Psoas muscle (tissue), 8 donors: ENCODE measurements around the gene GNAT3. TPM values are rescaled to one million over a fixed set of nuclear protein-coding genes. Genes with fewer than 3 reads are reported as not detected.

Experiments
- ATAC-seq, 4 donors: fragments of 200-7000 bp; cut with Tn5 transposase; one replicate each; pipeline ENCODE4 v1.9.1; 2020; ENCODE audit warnings: moderate library complexity in 3 of 4, mild to moderate bottlenecking in 2 of 4
- DNase-seq, 2 donors: peaks; one replicate each; pipeline ENCODE4 v3.0.0-alpha.2; 2020
- H3K27ac ChIP-seq: fragments of 200-600 bp; one replicate; pipeline ENCODE4 v1.8.0; 2022
- H3K27me3 ChIP-seq, 3 donors: fragments of 200-600 bp in 1 of 3; one replicate each; pipeline versions ENCODE4 v1.6.1 to v1.8.0; 2013 to 2022; ENCODE audit warnings: low read length in 2 of 3, mild to moderate bottlenecking in 2 of 3, moderate library complexity in 1 of 3; ENCODE audit not compliant: insufficient read depth in 3 of 3
- H3K36me3 ChIP-seq, 2 donors: fragments of 200-600 bp in 1 of 2; one replicate each; pipeline versions ENCODE4 v1.6.1 to v1.8.0; 2013 to 2022; ENCODE audit warnings: low read depth in 1 of 2, mild to moderate bottlenecking in 1 of 2, moderate library complexity in 1 of 2; ENCODE audit not compliant: insufficient read depth in 1 of 2
- H3K4me1 ChIP-seq: fragments of 200-600 bp; one replicate; pipeline ENCODE4 v1.8.0; 2022
- H3K4me3 ChIP-seq: fragments of 200-600 bp; one replicate; pipeline ENCODE4 v1.8.0; 2022; ENCODE audit warnings: mild to moderate bottlenecking
- H3K9me3 ChIP-seq: fragments of 200-600 bp; one replicate; pipeline ENCODE4 v1.8.0; 2022
- CTCF ChIP-seq: fragments of 200-600 bp; IDR thresholded peaks from one replicate; pipeline ENCODE4 v1.8.0; 2022; ENCODE audit warnings: antibody characterized with exemption
- WGBS, 3 donors: extraction: QIAGEN DNeasy Blood & Tissue Kit; methylation state at CpG; one replicate each; pipeline versions ENCODE4 v1.1.6 to v1.1.7; 2013; 5-methylcytosine and 5-hydroxymethylcytosine counted together
- intact Hi-C, 2 donors: fragments of 100-400 bp; cut with DNase I; formaldehyde crosslinking; loops; one replicate each; pipeline versions ENCODE4 v1.11.0 to v1.14.2; 2022
- polyA plus RNA-seq, 3 donors: library from polyadenylated mRNA; stranded (reverse); fragments of 200-250 nt; gene quantifications; one replicate each; pipeline ENCODE4 v1.2.3, GENCODE V29; 2013
- total RNA-seq, 4 donors: library from RNA; stranded (reverse); fragmentation: NEBNext Ultra II Directional in 2 of 4; extraction: Animal tissue kit (Norgen Biotek cat#: 25700) in 2 of 4; gene quantifications; one replicate each; pipeline versions ENCODE4 v1.2.1 to v1.2.4, GENCODE V29; 2021 to 2023
- donor health status: healthy with polysubstance abuse.
- donor health status: DM: no; HTN: no; CAD: no; lungs with moderate emphysema.
- donor health status: Bipolar disorder and iron deficiency.
- donor health status: healthy.
- donor health status: DM: yes; HTN: yes; CAD: no.
- donor health status: DM: no; HTN: no; CAD: no.
- donor health status: DM: no; HTN: no; CAD: no.
- donor health status: DM: yes; HTN: yes; CAD: no.

GNAT3 gene
- total and polyA plus RNA-seq, 7 donors: not detected

GRCh38 chr7:80473751-80474150 is 38.1 kb downstream of the GNAT3 start:
- Histone ChIP-seq H3K27ac (no peak overlapping the region), H3K4me1 (peaks cover 6% of the 10 kb centered on the region), H3K9me3 (no peaks in the 10 kb centered on the region), H3K36me3 (no peaks in the 10 kb centered on the region), H3K27me3 (no peaks in the 10 kb centered on the region), H3K4me3 (no peak overlapping the region)
- TF ChIP-seq CTCF: no peak
- 86 to 100% (median 96%) methylated on average over 1 of the region's 1 CpG for WGBS, 3 donors
- ATAC-seq (no peak), DNase-seq (no peak)
- intact Hi-C loops: no loop called here

- H3K36me3 ChIP-seq: no peaks in the 10 kb centered on the region
- H3K27me3 ChIP-seq: no peaks in the 10 kb centered on the region
- WGBS, 3 donors: 32 to 34% (median 34%) methylated on average over 4 of the region's 4 CpGs
- ATAC-seq: peak in 1 of 4 donors; percentile 41
- TF ChIP-seq CTCF: no peak
- no peak overlapping the region for H3K27ac ChIP-seq
- no peak overlapping the region for H3K4me3 ChIP-seq
- intact Hi-C loops: no loop called here
- H3K4me1 ChIP-seq: peaks cover 3% of the 10 kb centered on the region
- H3K9me3 ChIP-seq: no peaks in the 10 kb centered on the region
- no peak for DNase-seq
Observed at GRCh38 chr7:80472491-80473200, 39.2 kb downstream of the GNAT3 start.

DNA sequence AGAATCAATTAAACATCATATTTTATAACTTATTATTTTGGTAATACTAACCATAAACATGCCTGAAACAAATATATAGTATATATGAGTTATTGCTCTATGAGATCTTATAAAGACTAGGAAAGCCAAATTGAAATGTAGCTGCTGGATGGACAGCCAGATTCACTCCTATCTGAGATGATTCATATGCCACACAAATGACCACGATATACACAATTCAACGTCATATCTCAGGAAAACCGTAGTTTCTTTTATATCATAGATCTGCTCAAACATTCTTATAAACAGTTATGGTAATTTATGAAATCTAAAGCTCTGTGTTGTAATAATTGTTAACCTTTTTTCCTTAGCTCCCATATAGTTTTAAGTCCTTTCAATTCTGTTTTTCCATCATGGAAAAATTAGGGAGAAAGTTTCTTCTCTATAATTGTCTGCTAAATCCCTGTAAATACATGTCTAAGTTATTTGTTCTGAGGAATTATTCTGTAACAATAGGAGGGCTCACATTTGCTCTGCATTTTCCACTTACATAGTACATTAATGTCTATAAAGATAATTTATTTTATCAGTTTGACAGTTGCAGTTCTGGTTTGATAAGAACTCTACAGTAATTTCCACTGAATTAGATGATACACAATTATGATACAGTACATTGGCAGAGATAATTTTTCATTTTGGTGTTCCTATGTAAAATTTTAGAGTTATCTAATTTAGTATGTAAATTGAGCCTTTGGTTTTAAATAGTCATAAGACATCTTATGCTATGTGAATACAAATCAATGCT is 42.7 kb downstream of the GNAT3 start:
- WGBS, 3 donors: 54 to 85% (median 70%) methylated on average over 3 of the region's 3 CpGs
- no peaks in the 10 kb centered on the region for H3K27me3 ChIP-seq
- H3K27ac ChIP-seq: no peak overlapping the region
- no peak for ATAC-seq
- no peak for DNase-seq
- H3K9me3 ChIP-seq: no peaks in the 10 kb centered on the region
- intact Hi-C loops: no loop called here
- H3K4me3 ChIP-seq: no peak overlapping the region
- H3K36me3 ChIP-seq: no peaks in the 10 kb centered on the region
- H3K4me1 ChIP-seq: peaks cover 12% of the 10 kb centered on the region
- no peak for TF ChIP-seq CTCF

GRCh38 chr7:80467069-80467468 is 44.8 kb downstream of the GNAT3 start:
- DNase-seq (no peak), ATAC-seq (no peak)
- Histone ChIP-seq H3K9me3 (no peaks in the 10 kb centered on the region), H3K27me3 (no peaks in the 10 kb centered on the region), H3K4me3 (no peak overlapping the region), H3K36me3 (no peaks in the 10 kb centered on the region), H3K4me1 (peaks cover 12% of the 10 kb centered on the region), H3K27ac (no peak overlapping the region)
- WGBS, 3 donors: 42 to 47% (median 46%) methylated on average over 3 of the region's 3 CpGs
- intact Hi-C loops: no loop called here
- no peak for TF ChIP-seq CTCF
